Measurements from ENCODE around the gene PGBD2. TPM values are rescaled to one million over a fixed set of nuclear protein-coding genes. Genes with fewer than 3 reads are reported as not detected.

The PGBD2 gene
- total RNA-seq, 1 donor from 2014 or later, result 11.2 TPM

DNA sequence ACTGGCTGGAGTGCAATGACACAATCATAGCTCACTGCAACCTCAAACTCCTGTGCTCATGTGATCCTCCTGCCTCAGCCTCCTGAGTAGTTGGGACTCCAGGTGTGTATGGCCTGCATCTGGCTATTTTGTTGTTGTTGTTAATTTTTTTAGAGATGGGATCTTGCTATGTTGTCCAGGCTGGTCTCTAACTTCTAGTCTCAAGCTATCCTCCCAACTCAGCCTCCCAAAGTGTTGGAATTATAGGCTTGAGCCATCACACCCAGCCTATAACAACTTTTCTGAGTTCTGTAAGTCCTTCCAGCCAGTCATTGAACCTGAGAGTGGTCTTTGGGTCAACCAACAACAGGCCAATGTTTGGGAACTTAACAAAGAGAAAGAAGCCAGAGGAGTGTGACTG is 11.2 kb upstream of the PGBD2 start:
- no peak for TF ChIP-seq EZH2phosphoT487 (IDR thresholded peaks at IDR 0.05)
- H3K79me2 ChIP-seq (ENCODE audit: low read depth), result no peaks in the 10 kb centered on the region
- H3K36me3 ChIP-seq, result peaks cover 4% of the 10 kb centered on the region
- Mint-ChIP-seq H3K9me3 (no peaks in the 10 kb centered on the region), H3K27ac (no peak overlapping the region), H3K36me3 (no peaks in the 10 kb centered on the region), H3K27me3 (ENCODE audit: insufficient read depth, low read depth) (peaks cover 6% of the 10 kb centered on the region), H3K4me3 (no peak overlapping the region), H3K4me1 (peaks cover 3% of the 10 kb centered on the region)
- no peaks in the 10 kb centered on the region for H3F3A ChIP-seq (ENCODE audit: low read depth)
- H4K20me1 ChIP-seq (ENCODE audit: low read depth), result no peaks in the 10 kb centered on the region
- no peak for DNase-seq (ENCODE audit: low spot score)
- H3K4me1 ChIP-seq, result peaks cover 6% of the 10 kb centered on the region
- no peak overlapping the region for H3K9ac ChIP-seq
- no peaks in the 10 kb centered on the region for H3K9me3 ChIP-seq (ENCODE audit: low read depth)
- no peak overlapping the region for H3K27ac ChIP-seq
- H3K27me3 ChIP-seq, result no peaks in the 10 kb centered on the region
- H3K4me2 ChIP-seq, result no peak overlapping the region
- H2AFZ ChIP-seq (replicated peaks), result no peak overlapping the region
- no peak overlapping the region for H3K4me3 ChIP-seq

DNA sequence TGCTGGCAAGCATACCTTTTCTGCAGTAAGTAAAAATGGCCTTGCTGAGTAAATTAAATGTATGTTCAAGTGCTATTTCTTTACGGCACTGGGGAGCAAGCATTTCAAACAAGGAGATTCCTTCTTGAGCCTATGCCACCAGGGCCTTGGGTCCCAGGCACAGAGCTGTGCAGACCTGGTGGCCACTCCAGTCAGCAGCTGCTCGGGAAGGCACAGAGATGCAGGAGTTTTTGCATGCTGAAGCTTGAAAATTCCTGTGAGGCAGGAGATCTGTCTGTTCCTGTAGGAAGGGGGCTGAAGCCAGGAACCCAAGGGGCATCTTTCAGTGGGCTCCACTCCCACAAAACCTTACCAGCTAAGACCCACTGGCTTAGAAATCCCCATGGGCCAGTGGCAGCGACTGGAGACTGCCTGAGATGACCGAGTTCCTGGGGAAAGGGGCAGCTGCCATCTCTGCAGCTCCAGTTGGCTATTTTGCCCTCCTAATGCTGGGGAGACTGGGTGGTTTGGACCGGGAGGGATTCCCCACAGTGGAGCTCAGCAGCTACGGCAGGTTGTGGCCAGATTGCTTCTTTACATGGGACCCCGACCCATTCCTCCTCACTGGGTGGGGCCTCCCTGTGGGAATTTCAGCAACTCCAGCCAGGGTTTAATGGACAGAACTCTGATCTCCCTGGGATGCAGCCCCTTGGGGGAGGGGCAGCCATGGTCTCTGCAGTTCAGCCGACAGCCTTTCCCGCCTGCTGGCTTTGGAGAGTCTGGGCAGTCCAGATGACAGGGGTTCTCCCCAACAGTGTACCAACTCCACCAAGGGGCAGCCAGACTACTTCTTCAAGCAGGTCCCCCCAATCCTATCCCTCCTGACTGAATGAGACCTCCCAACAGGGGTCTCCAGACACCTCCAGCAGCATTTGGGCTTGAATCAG is 8.4 kb upstream of the PGBD2 start:
- Histone ChIP-seq H3K27me3 (peaks cover 12% of the 10 kb centered on the region), H3K9me3 (ENCODE audit: low read depth) (no peaks in the 10 kb centered on the region), H3K4me3 (no peak overlapping the region), H3K4me1 (peaks cover 6% of the 10 kb centered on the region), H3K27ac (no peak overlapping the region), H2AFZ (replicated peaks) (peak overlapping the region; percentile 81), H3K36me3 (peaks cover 4% of the 10 kb centered on the region), H3K4me2 (no peak overlapping the region), H3K79me2 (ENCODE audit: low read depth) (no peaks in the 10 kb centered on the region), H3F3A (ENCODE audit: low read depth) (no peaks in the 10 kb centered on the region), H3K9ac (no peak overlapping the region), H4K20me1 (ENCODE audit: low read depth) (no peaks in the 10 kb centered on the region)
- peaks cover 6% of the 10 kb centered on the region for H3K27me3 Mint-ChIP-seq (ENCODE audit: insufficient read depth, low read depth)
- no peak overlapping the region for H3K27ac Mint-ChIP-seq
- no peaks in the 10 kb centered on the region for H3K9me3 Mint-ChIP-seq
- no peaks in the 10 kb centered on the region for H3K4me1 Mint-ChIP-seq
- no peak overlapping the region for H3K4me3 Mint-ChIP-seq
- no peak for TF ChIP-seq EZH2phosphoT487 (IDR thresholded peaks at IDR 0.05)
- no peak for TF ChIP-seq EZH2 (IDR thresholded peaks at IDR 0.05)
- TF ChIP-seq, protein P1, sequence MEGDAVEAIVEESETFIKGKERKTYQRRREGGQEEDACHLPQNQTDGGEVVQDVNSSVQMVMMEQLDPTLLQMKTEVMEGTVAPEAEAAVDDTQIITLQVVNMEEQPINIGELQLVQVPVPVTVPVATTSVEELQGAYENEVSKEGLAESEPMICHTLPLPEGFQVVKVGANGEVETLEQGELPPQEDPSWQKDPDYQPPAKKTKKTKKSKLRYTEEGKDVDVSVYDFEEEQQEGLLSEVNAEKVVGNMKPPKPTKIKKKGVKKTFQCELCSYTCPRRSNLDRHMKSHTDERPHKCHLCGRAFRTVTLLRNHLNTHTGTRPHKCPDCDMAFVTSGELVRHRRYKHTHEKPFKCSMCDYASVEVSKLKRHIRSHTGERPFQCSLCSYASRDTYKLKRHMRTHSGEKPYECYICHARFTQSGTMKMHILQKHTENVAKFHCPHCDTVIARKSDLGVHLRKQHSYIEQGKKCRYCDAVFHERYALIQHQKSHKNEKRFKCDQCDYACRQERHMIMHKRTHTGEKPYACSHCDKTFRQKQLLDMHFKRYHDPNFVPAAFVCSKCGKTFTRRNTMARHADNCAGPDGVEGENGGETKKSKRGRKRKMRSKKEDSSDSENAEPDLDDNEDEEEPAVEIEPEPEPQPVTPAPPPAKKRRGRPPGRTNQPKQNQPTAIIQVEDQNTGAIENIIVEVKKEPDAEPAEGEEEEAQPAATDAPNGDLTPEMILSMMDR (IDR thresholded peaks at IDR 0.05), result no peak
- DNase-seq (ENCODE audit: low spot score), result peak; percentile 21
- H3K36me3 Mint-ChIP-seq, result no peaks in the 10 kb centered on the region

DNA sequence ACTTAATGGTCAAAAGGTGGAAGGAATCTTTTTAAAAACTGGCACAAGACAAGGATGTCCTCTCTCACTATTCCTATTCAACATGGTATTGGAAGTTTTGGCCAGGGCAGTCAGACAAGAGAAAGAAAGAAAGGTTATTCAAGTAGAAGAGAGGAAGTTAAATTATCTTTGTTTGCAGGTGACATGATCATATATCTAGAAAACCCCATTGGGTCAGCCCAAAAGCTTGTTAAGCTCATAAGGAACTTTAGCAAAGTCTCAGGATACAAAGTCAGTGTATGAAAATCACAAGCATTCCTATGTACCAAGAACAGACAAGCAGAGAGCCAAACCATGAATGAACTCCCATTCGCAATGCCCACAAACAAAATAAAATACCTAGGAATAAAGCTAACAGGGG is 5.4 kb upstream of the PGBD2 start:
- Histone ChIP-seq H3K36me3 (peaks cover 4% of the 10 kb centered on the region), H3K4me2 (no peak overlapping the region), H3K79me2 (ENCODE audit: low read depth) (no peaks in the 10 kb centered on the region), H4K20me1 (ENCODE audit: low read depth) (no peaks in the 10 kb centered on the region), H3K27me3 (peaks cover 12% of the 10 kb centered on the region), H3K4me3 (no peak overlapping the region), H3K4me1 (peaks cover 13% of the 10 kb centered on the region), H3K27ac (no peak overlapping the region), H3K9me3 (ENCODE audit: low read depth) (no peaks in the 10 kb centered on the region), H2AFZ (replicated peaks) (no peak overlapping the region), H3F3A (ENCODE audit: low read depth) (peaks cover 15% of the 10 kb centered on the region), H3K9ac (no peak overlapping the region)
- no peak overlapping the region for H3K4me3 Mint-ChIP-seq
- no peak for DNase-seq (ENCODE audit: low spot score)
- H3K27me3 Mint-ChIP-seq (ENCODE audit: insufficient read depth, low read depth), result peaks cover 8% of the 10 kb centered on the region
- TF ChIP-seq, protein P1 (IDR thresholded peaks at IDR 0.05), result no peak
- no peak for TF ChIP-seq EZH2 (IDR thresholded peaks at IDR 0.05)
- no peak for TF ChIP-seq EZH2phosphoT487 (IDR thresholded peaks at IDR 0.05)
- H3K27ac Mint-ChIP-seq, result no peak overlapping the region
- no peaks in the 10 kb centered on the region for H3K9me3 Mint-ChIP-seq
- H3K36me3 Mint-ChIP-seq, result no peaks in the 10 kb centered on the region
- H3K4me1 Mint-ChIP-seq, result peaks cover 3% of the 10 kb centered on the region

DNA sequence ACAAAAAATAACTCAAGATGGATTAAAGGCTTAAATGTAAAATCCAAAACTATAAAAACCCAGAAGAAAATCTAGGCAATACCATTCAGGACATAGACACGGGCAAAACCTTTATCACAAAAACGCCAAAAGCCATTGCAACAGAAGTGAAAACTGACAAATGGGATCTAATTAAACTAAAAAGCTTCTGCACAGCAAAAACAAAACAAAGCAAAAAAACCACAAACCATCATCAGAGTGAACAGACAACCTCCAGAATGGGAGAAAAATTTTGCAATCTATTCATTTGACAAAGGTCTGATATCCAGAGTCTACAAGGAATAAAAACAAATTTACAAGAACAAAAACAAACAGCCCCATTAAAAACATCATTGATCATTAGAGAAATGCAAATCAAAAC is 4.5 kb upstream of the PGBD2 start:
- Histone ChIP-seq H4K20me1 (ENCODE audit: low read depth) (no peaks in the 10 kb centered on the region), H3K4me3 (no peak overlapping the region), H3F3A (ENCODE audit: low read depth) (peaks cover 17% of the 10 kb centered on the region), H3K9me3 (ENCODE audit: low read depth) (no peaks in the 10 kb centered on the region), H3K36me3 (peaks cover 4% of the 10 kb centered on the region), H3K4me2 (no peak overlapping the region), H2AFZ (replicated peaks) (no peak overlapping the region), H3K79me2 (ENCODE audit: low read depth) (no peaks in the 10 kb centered on the region), H3K27ac (no peak overlapping the region), H3K9ac (no peak overlapping the region), H3K27me3 (peaks cover 12% of the 10 kb centered on the region), H3K4me1 (peaks cover 14% of the 10 kb centered on the region)
- Mint-ChIP-seq H3K27ac (no peak overlapping the region), H3K4me1 (peaks cover 3% of the 10 kb centered on the region), H3K27me3 (ENCODE audit: insufficient read depth, low read depth) (peaks cover 8% of the 10 kb centered on the region), H3K9me3 (no peaks in the 10 kb centered on the region), H3K4me3 (no peak overlapping the region), H3K36me3 (no peaks in the 10 kb centered on the region)
- no peak for DNase-seq (ENCODE audit: low spot score)
- TF ChIP-seq EZH2 (IDR thresholded peaks at IDR 0.05), result no peak
- no peak for TF ChIP-seq EZH2phosphoT487 (IDR thresholded peaks at IDR 0.05)
- TF ChIP-seq, protein P1 (IDR thresholded peaks at IDR 0.05), result no peak

All from neural progenitor cell (in vitro differentiated cells).